DLD1 (cell line): ENCODE results near the gene QDPR.

ENCODE experiments used
- in situ Hi-C: cut with HindIII; loops from 2 replicates; pipeline ENCODE4 v1.10.0; 2017; ENCODE audit warnings: low sequenced_read_pairs

QDPR gene

GRCh38 chr4:17528551-17529165 is 16.8 kb upstream of the QDPR start:
- in situ Hi-C loops: no loop called here

GRCh38 chr4:17526695-17527477 is 15.0 kb upstream of the QDPR start:
- in situ Hi-C loops: no loop called here

- in situ Hi-C loops: no loop called here
These were observed 11.8 kb upstream of the QDPR start for GRCh38 chr4:17523662-17524061.

- in situ Hi-C loops: no loop called here
These were observed 9.7 kb upstream of the QDPR start for GRCh38 chr4:17521595-17521994.

GRCh38 chr4:17517664-17518063 is 5.8 kb upstream of the QDPR start:
- in situ Hi-C loops: no loop called here

GRCh38 chr4:17516980-17517379 is 5.1 kb upstream of the QDPR start:
- in situ Hi-C loops: no loop called here

GRCh38 chr4:17515445-17516407 is 3.8 kb upstream of the QDPR start:
- in situ Hi-C loops: no loop called here

- in situ Hi-C loops: no loop called here
These were observed 3.0 kb upstream of the QDPR start, which contains the start of gene CLRN2 for GRCh38 chr4:17514865-17515264. CLRN2 (plus strand) TSS chr4:17515165; CDS start chr4:17515267, 102 bp downstream.

- in situ Hi-C loops: no loop called here
These were observed 1.2 kb upstream of the QDPR start for GRCh38 chr4:17512973-17513665.

- in situ Hi-C loops: no loop called here
These were observed 361 bp downstream of the QDPR start for GRCh38 chr4:17511509-17511949.

GRCh38 chr4:17511051-17511450 is 839 bp downstream of the QDPR start:
- in situ Hi-C loops: no loop called here

GRCh38 chr4:17510582-17510981 is 1.3 kb downstream of the QDPR start:
- in situ Hi-C loops: no loop called here

GRCh38 chr4:17504081-17504480 is 7.8 kb downstream of the QDPR start:
- in situ Hi-C loops: no loop called here

GRCh38 chr4:17502756-17503155 is 9.1 kb downstream of the QDPR start:
- in situ Hi-C loops: no loop called here

GRCh38 chr4:17500574-17500973 is 11.3 kb downstream of the QDPR start:
- in situ Hi-C loops: no loop called here

GRCh38 chr4:17497890-17498523 is 13.9 kb downstream of the QDPR start:
- in situ Hi-C loops: no loop called here

- in situ Hi-C loops: no loop called here
These were observed 17.4 kb downstream of the QDPR start for GRCh38 chr4:17494258-17495190.

GRCh38 chr4:17493619-17494018 is 18.3 kb downstream of the QDPR start:
- in situ Hi-C loops: no loop called here

GRCh38 chr4:17492876-17493275 is 19.0 kb downstream of the QDPR start:
- in situ Hi-C loops: no loop called here
